WTC11 (cell line): Measurements from ENCODE around the gene CABCOCO1. TPM values are rescaled to one million over a fixed set of nuclear protein-coding genes. Genes with fewer than 3 reads are reported as not detected.

Experiments
- ATAC-seq: fragments of 200-7000 bp; cut with Tn5 transposase; 2 replicates; pipeline ENCODE4 v1.10.0; 2021; ENCODE audit warnings: mild to moderate bottlenecking, moderate library complexity
- CTCF ChIA-PET: fragments of 300-600 bp; sonication (Branson Sonifier 250); formaldehyde crosslinking; loops from one replicate; lab custom pipeline; 2021; ENCODE audit warnings: antibody characterized with exemption; lab: Charles Lee
- POLR2A ChIA-PET: fragments of 350-600 bp; sonication (Branson Sonifier 250); formaldehyde crosslinking; loops from one replicate; lab custom pipeline; 2021; ENCODE audit warnings: antibody characterized with exemption; lab: Charles Lee
- DNase-seq: peaks from one replicate; pipeline ENCODE4 v3.0.0; 2021; ENCODE audit warnings: low spot score
- H3K27ac Mint-ChIP-seq: 2 replicates; pipeline ENCODE4 v1.8.0; 2021; ENCODE audit warnings: mixed read lengths
- H3K27me3 Mint-ChIP-seq: 2 replicates; pipeline ENCODE4 v1.8.0; 2021; ENCODE audit warnings: low read depth, mild to moderate bottlenecking, moderate library complexity, mixed read lengths
- H3K36me3 Mint-ChIP-seq: 2 replicates; pipeline ENCODE4 v1.8.0; 2021; ENCODE audit warnings: mixed read lengths
- H3K4me1 Mint-ChIP-seq: 2 replicates; pipeline ENCODE4 v1.8.0; 2022; ENCODE audit warnings: mixed read lengths
- H3K4me3 Mint-ChIP-seq: 2 replicates; pipeline ENCODE4 v1.8.0; 2021; ENCODE audit warnings: mild to moderate bottlenecking, moderate library complexity, mixed read lengths
- H3K9me3 Mint-ChIP-seq: 2 replicates; pipeline ENCODE4 v1.8.0; 2021; ENCODE audit warnings: mixed read lengths
- ATF1 ChIP-seq: sonication (generic); formaldehyde crosslinking; IDR thresholded peaks from 2 replicates; pipeline ENCODE4 v1.8.1; 2023; ENCODE audit warnings: mild to moderate bottlenecking, moderate library complexity, missing genetic modification reagents
- ATF2 ChIP-seq: sonication (generic); formaldehyde crosslinking; IDR thresholded peaks from 2 replicates; pipeline ENCODE4 v1.8.1; 2022; ENCODE audit warnings: low read depth, missing genetic modification reagents, borderline replicate concordance
- ESRRA ChIP-seq: sonication (generic); formaldehyde crosslinking; IDR thresholded peaks from 2 replicates; pipeline ENCODE4 v1.8.1; 2022; ENCODE audit warnings: mild to moderate bottlenecking, missing genetic modification reagents, borderline replicate concordance
- ETV6 ChIP-seq: sonication (generic); formaldehyde crosslinking; IDR thresholded peaks from 2 replicates; pipeline ENCODE4 v1.8.1; 2022; ENCODE audit warnings: mild to moderate bottlenecking, missing genetic modification reagents
- GTF2I ChIP-seq: fragments of 250-450 bp; sonication (Bioruptor Pico); conservative IDR thresholded peaks from 2 replicates; pipeline ENCODE4 v1.4.0; 2021; ENCODE audit warnings: mild to moderate bottlenecking
- JAZF1 ChIP-seq: fragments of 250-450 bp; sonication (Bioruptor Pico); IDR thresholded peaks from 2 replicates; pipeline ENCODE4 v1.9.0; 2021; ENCODE audit warnings: moderate library complexity, mild to moderate bottlenecking, inconsistent platforms
- JUN ChIP-seq: sonication (generic); formaldehyde crosslinking; IDR thresholded peaks from 2 replicates; pipeline ENCODE4 v1.8.0; 2023; ENCODE audit warnings: mild to moderate bottlenecking, missing genetic modification reagents
- MYBL2 ChIP-seq: sonication (generic); formaldehyde crosslinking; IDR thresholded peaks from 2 replicates; pipeline ENCODE4 v1.8.1; 2023; ENCODE audit warnings: mild to moderate bottlenecking, moderate library complexity, missing genetic modification reagents
- NFE2L1 ChIP-seq: sonication (generic); formaldehyde crosslinking; IDR thresholded peaks from 2 replicates; pipeline ENCODE4 v1.8.1; 2023; ENCODE audit warnings: missing genetic modification reagents
- NFYB ChIP-seq: sonication (generic); formaldehyde crosslinking; conservative IDR thresholded peaks from 2 replicates; pipeline ENCODE4 v1.8.0; 2022; ENCODE audit warnings: low read depth, missing genetic modification reagents
- NR2C2 ChIP-seq: sonication (generic); formaldehyde crosslinking; IDR thresholded peaks from 2 replicates; pipeline ENCODE4 v1.8.0; 2022; ENCODE audit warnings: mild to moderate bottlenecking, missing genetic modification reagents
- TP53 ChIP-seq: sonication (generic); formaldehyde crosslinking; IDR thresholded peaks from 2 replicates; pipeline ENCODE4 v1.8.1; 2023; ENCODE audit warnings: mild to moderate bottlenecking, missing genetic modification reagents
- ZBTB21 ChIP-seq: sonication (generic); formaldehyde crosslinking; IDR thresholded peaks from 2 replicates; pipeline ENCODE4 v1.8.1; 2023; ENCODE audit warnings: mild to moderate bottlenecking, missing genetic modification reagents, borderline replicate concordance
- ZMAT4 ChIP-seq: fragments of 250-450 bp; sonication (Bioruptor Pico); IDR thresholded peaks from 2 replicates; pipeline ENCODE4 v1.9.0; 2021; ENCODE audit warnings: mild to moderate bottlenecking
- ZNF281 ChIP-seq: sonication (generic); formaldehyde crosslinking; IDR thresholded peaks from 2 replicates; pipeline ENCODE4 v1.8.0; 2023; ENCODE audit warnings: mild to moderate bottlenecking, missing genetic modification reagents
- ZNF671 ChIP-seq: fragments of 250-450 bp; sonication (Bioruptor Pico); IDR thresholded peaks from 2 replicates; pipeline ENCODE4 v1.8.0; 2021; ENCODE audit warnings: mild to moderate bottlenecking
- total RNA-seq: library from RNA; stranded (reverse); gene quantifications from 3 replicates; pipeline ENCODE4 v1.2.3, GENCODE V29; 2021

CABCOCO1 gene
- total RNA-seq, 1 experiment from 2014 or later: not detected

GRCh38 chr10:61758433-61758832 is 95.7 kb downstream of the CABCOCO1 start:
- Mint-ChIP-seq H3K36me3 (no peaks in the 10 kb centered on the region), H3K27ac (no peak overlapping the region), H3K4me3 (no peak overlapping the region)

GRCh38 chr10:61759751-61760150 is 97.0 kb downstream of the CABCOCO1 start:
- CTCF ChIA-PET: interaction anchor here (0.7 kb wide), 1 partner anchor 9 kb away, joined by 5 read pairs; no protein-coding TSS in a partner anchor
- Mint-ChIP-seq H3K4me3 (no peak overlapping the region), H3K27ac (no peak overlapping the region), H3K27me3 (no peaks in the 10 kb centered on the region; the same call in 1 of the 2 replicates), H3K4me1 (peaks cover 26% of the 10 kb centered on the region), H3K9me3 (no peaks in the 10 kb centered on the region), H3K36me3 (no peaks in the 10 kb centered on the region)
- POLR2A ChIA-PET: no interaction called here
- TF ChIP-seq ZNF281 (CRISPR knock-in tag) (no peak), ETV6 (CRISPR knock-in tag) (no peak), NFE2L1 (CRISPR knock-in tag) (no peak), NFYB (CRISPR knock-in tag) (no peak), NR2C2 (no peak)
- ATAC-seq: no peak
- no peak for DNase-seq

More at GRCh38 chr10:61758433-61758832, 95.7 kb downstream of the CABCOCO1 start:
- ATAC-seq: no peak
- Mint-ChIP-seq H3K27me3 (no peaks in the 10 kb centered on the region; the same call in 1 of the 2 replicates), H3K9me3 (no peaks in the 10 kb centered on the region), H3K4me1 (peaks cover 39% of the 10 kb centered on the region)
- CTCF ChIA-PET: no interaction called here
- no peak for DNase-seq
- no peak for TF ChIP-seq ZMAT4 (CRISPR knock-in tag)
- TF ChIP-seq ATF1 (CRISPR knock-in tag): no peak
- no peak for TF ChIP-seq MYBL2 (CRISPR knock-in tag)
- TF ChIP-seq, all 79 proteins: peak for 0
- POLR2A ChIA-PET: no interaction called here

- DNase-seq: no peak
- Mint-ChIP-seq H3K9me3 (no peaks in the 10 kb centered on the region), H3K27me3 (no peaks in the 10 kb centered on the region; the same call in 1 of the 2 replicates), H3K27ac (no peak overlapping the region), H3K36me3 (no peaks in the 10 kb centered on the region), H3K4me1 (peaks cover 18% of the 10 kb centered on the region)
- ATAC-seq: no peak
- no peak for TF ChIP-seq JAZF1
- TF ChIP-seq ZNF671 (CRISPR knock-in tag): no peak
- TF ChIP-seq NFE2L1 (CRISPR knock-in tag): no peak
- TF ChIP-seq ESRRA (CRISPR knock-in tag): no peak
- TF ChIP-seq GTF2I (CRISPR knock-in tag): no peak
- TF ChIP-seq ATF2: no peak
- no peak for TF ChIP-seq JUN (CRISPR knock-in tag)
- no peak for TF ChIP-seq TP53 (CRISPR knock-in tag)
- TF ChIP-seq ZBTB21: no peak
- TF ChIP-seq, all 79 proteins: peak for 0
- CTCF ChIA-PET: interaction anchor here (1.7 kb wide), 1 partner anchor 10 kb away, joined by 11 read pairs; no protein-coding TSS in a partner anchor
- POLR2A ChIA-PET: no interaction called here
- H3K4me3 Mint-ChIP-seq: no peak overlapping the region
Observed at GRCh38 chr10:61760943-61761824, 98.5 kb downstream of the CABCOCO1 start.
